Neural cell (in vitro differentiated cells): ENCODE results near the gene USP6. TPM values are rescaled to one million over a fixed set of nuclear protein-coding genes. Genes with fewer than 3 reads are reported as not detected.

Experiments
- H2AFZ ChIP-seq: fragments of 200-600, 300-800 bp; sonication (generic), shearing (Covaris generic); 2 replicates; pipeline ENCODE4 v1.6.0; 2014; ENCODE audit warnings: low read depth, mild to moderate bottlenecking, antibody characterized with exemption, low read length, moderate library complexity
- H3F3A ChIP-seq: fragments of 200-600 bp; shearing (Covaris generic); 2 replicates; pipeline ENCODE4 v1.6.1; 2016; ENCODE audit warnings: mild to moderate bottlenecking, moderate library complexity, mixed read lengths, antibody characterized with exemption, low read length; ENCODE audit not compliant: insufficient read depth, poor library complexity, severe bottlenecking
- H3K27ac ChIP-seq: fragments of 200-600, 300-800 bp; sonication (generic), shearing (Covaris generic); 2 replicates; pipeline ENCODE4 v1.5.1; 2014; ENCODE audit warnings: mild to moderate bottlenecking, low read length, moderate library complexity
- H3K27me3 ChIP-seq: fragments of 300-800, 200-600 bp; sonication (generic), shearing (Covaris generic); 2 replicates; pipeline ENCODE4 v1.6.0; 2014; ENCODE audit warnings: mild to moderate bottlenecking, low read depth, low read length, moderate library complexity; ENCODE audit not compliant: insufficient read depth
- H3K36me3 ChIP-seq: fragments of 300-800, 200-600 bp; sonication (generic), shearing (Covaris generic); 2 replicates; pipeline ENCODE4 v1.5.1; 2014; ENCODE audit warnings: mild to moderate bottlenecking, antibody characterized with exemption, low read length, moderate library complexity; ENCODE audit not compliant: insufficient read depth
- H3K4me2 ChIP-seq: fragments of 300-800, 200-600 bp; sonication (generic), shearing (Covaris generic); 2 replicates; pipeline ENCODE4 v1.6.0; 2014; ENCODE audit warnings: mild to moderate bottlenecking, low read length
- H3K4me3 ChIP-seq: fragments of 300-800, 200-600 bp; sonication (generic), shearing (Covaris generic); 2 replicates; pipeline ENCODE4 v1.5.1; 2014; ENCODE audit warnings: mild to moderate bottlenecking, low read length, moderate library complexity
- H3K79me2 ChIP-seq: fragments of 200-600 bp; shearing (Covaris generic); replicated peaks from 2 replicates; pipeline ENCODE4 v1.6.0; 2014; ENCODE audit warnings: mild to moderate bottlenecking, low read length, moderate library complexity; ENCODE audit not compliant: insufficient read depth
- H3K9ac ChIP-seq: fragments of 300-800, 200-600 bp; sonication (generic), shearing (Covaris generic); 2 replicates; pipeline ENCODE4 v1.6.1; 2016; ENCODE audit warnings: mild to moderate bottlenecking, low read length, mixed read lengths
- H3K9me2 ChIP-seq: fragments of 200-600 bp; shearing (Covaris generic); 2 replicates; pipeline ENCODE4 v1.6.1; 2016; ENCODE audit warnings: mild to moderate bottlenecking, low read length, mixed read lengths; ENCODE audit not compliant: insufficient read depth
- H3K9me3 ChIP-seq: fragments of 200-600, 300-800 bp; sonication (generic), shearing (Covaris generic); 2 replicates; pipeline ENCODE4 v1.6.1; 2016; ENCODE audit warnings: mild to moderate bottlenecking, mixed run types, low read length, moderate library complexity, mixed read lengths
- H4K20me1 ChIP-seq: fragments of 200-600 bp; shearing (Covaris generic); 2 replicates; pipeline ENCODE4 v1.6.1; 2016; ENCODE audit warnings: mild to moderate bottlenecking, mixed run types; ENCODE audit not compliant: insufficient read depth
- CTCF ChIP-seq: fragments of 450-650 bp; IDR thresholded peaks from 2 replicates; pipeline ENCODE4 v1.5.1; 2014; ENCODE audit warnings: antibody characterized with exemption, mild to moderate bottlenecking, moderate library complexity; ENCODE audit not compliant: poor library complexity, severe bottlenecking
- EP300 ChIP-seq: fragments of 450-650 bp; conservative IDR thresholded peaks from 2 replicates; pipeline ENCODE4 v1.6.1; 2014; ENCODE audit warnings: antibody characterized with exemption, mild to moderate bottlenecking, moderate library complexity; ENCODE audit not compliant: poor library complexity, severe bottlenecking
- EZH2 ChIP-seq: fragments of 200-600, 300-800 bp; shearing (Covaris generic), sonication (generic); IDR thresholded peaks from 2 replicates; pipeline ENCODE4 v1.6.1; 2014; ENCODE audit warnings: antibody characterized with exemption, low read length, borderline replicate concordance, mild to moderate bottlenecking; ENCODE audit not compliant: insufficient read depth, poor library complexity, severe bottlenecking
- MXI1 ChIP-seq: fragments of 450-650 bp; conservative IDR thresholded peaks from 2 replicates; pipeline ENCODE4 v1.6.1; 2014; ENCODE audit warnings: antibody characterized with exemption, mild to moderate bottlenecking; ENCODE audit not compliant: poor library complexity, severe bottlenecking
- POLR2AphosphoS5 ChIP-seq: IDR thresholded peaks from 2 replicates; pipeline ENCODE4 v1.6.1; 2012
- RAD21 ChIP-seq: fragments of 450-650 bp; conservative IDR thresholded peaks from 2 replicates; pipeline ENCODE4 v1.6.1; 2014; ENCODE audit warnings: antibody characterized with exemption, mild to moderate bottlenecking, moderate library complexity
- REST ChIP-seq: IDR thresholded peaks from 2 replicates; pipeline ENCODE4 v1.6.1; 2012; ENCODE audit warnings: borderline replicate concordance
- SMC3 ChIP-seq: fragments of 450-650 bp; conservative IDR thresholded peaks from 2 replicates; pipeline ENCODE4 v1.6.1; 2014; ENCODE audit warnings: antibody characterized with exemption, mild to moderate bottlenecking, moderate library complexity; ENCODE audit not compliant: poor library complexity
- TAF1 ChIP-seq: IDR thresholded peaks from 2 replicates; pipeline ENCODE4 v1.6.1; 2012; ENCODE audit warnings: low read depth
- polyA plus RNA-seq: library from polyadenylated mRNA; depleted of rRNA; stranded (reverse); fragments of >200 nt; gene quantifications from 2 replicates; pipeline ENCODE4 v1.2.3, GENCODE V29; 2014

Gene USP6
- polyA plus RNA-seq, 1 donor from 2014 or later: not detected

- no peaks in the 10 kb centered on the region for H3K79me2 ChIP-seq
Measured at GRCh38 chr17:5080591-5080990, 35.2 kb upstream of the USP6 start.

DNA sequence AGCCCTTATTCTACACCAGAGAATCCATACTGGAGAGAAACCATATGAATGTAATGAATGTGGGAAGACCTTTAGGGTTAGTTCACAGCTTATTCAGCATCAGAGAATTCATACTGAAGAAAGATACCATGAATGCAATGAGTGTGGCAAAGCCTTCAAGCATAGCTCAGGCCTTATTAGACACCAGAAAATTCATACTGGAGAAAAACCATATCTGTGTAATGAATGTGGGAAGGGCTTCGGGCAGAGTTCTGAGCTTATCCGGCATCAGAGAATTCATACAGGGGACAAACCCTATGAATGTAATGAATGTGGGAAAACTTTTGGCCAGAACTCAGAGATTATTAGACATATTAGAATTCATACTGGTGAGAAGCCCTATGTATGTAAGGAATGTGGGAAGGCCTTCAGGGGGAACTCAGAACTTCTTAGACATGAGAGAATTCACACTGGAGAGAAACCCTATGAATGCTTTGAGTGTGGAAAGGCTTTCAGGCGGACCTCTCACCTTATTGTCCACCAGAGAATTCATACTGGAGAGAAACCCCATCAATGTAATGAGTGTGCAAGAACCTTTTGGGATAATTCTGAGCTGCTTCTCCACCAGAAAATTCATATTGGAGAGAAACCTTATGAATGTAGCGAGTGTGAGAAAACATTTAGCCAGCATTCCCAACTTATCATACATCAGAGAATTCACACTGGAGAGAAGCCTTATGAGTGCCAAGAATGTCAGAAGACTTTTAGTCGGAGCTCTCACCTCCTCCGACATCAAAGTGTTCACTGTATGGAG is 23.4 kb upstream of the USP6 start:
- H3K27me3 ChIP-seq: peaks cover 5% of the 10 kb centered on the region
- H4K20me1 ChIP-seq: no peaks in the 10 kb centered on the region
- no peaks in the 10 kb centered on the region for H3K36me3 ChIP-seq
- H2AFZ ChIP-seq: no peak overlapping the region
- H3K4me2 ChIP-seq: no peak overlapping the region
- H3K4me3 ChIP-seq: no peak overlapping the region
- H3K9me3 ChIP-seq: peaks cover 36% of the 10 kb centered on the region
- no peaks in the 10 kb centered on the region for H3F3A ChIP-seq
- no peak overlapping the region for H3K9ac ChIP-seq
- H3K9me2 ChIP-seq: no peaks in the 10 kb centered on the region
- H3K79me2 ChIP-seq: no peaks in the 10 kb centered on the region
- H3K27ac ChIP-seq: no peak overlapping the region
- TF ChIP-seq CTCF (no peak), EP300 (no peak), TAF1 (no peak), REST (no peak)

More at GRCh38 chr17:5080591-5080990, 35.2 kb upstream of the USP6 start:
- Histone ChIP-seq H2AFZ (no peak overlapping the region), H4K20me1 (no peaks in the 10 kb centered on the region), H3K36me3 (no peaks in the 10 kb centered on the region), H3K9me3 (no peaks in the 10 kb centered on the region), H3K27me3 (no peaks in the 10 kb centered on the region), H3K4me3 (no peak overlapping the region), H3K9ac (no peak overlapping the region), H3K4me2 (no peak overlapping the region), H3K9me2 (no peaks in the 10 kb centered on the region), H3K27ac (no peak overlapping the region), H3F3A (no peaks in the 10 kb centered on the region)
- no peak for TF ChIP-seq EP300
- TF ChIP-seq TAF1: no peak
- no peak for TF ChIP-seq REST
- no peak for TF ChIP-seq SMC3
- TF ChIP-seq POLR2AphosphoS5: no peak
- no peak for TF ChIP-seq RAD21
- no peak for TF ChIP-seq EZH2
- no peak for TF ChIP-seq CTCF
- no peak for TF ChIP-seq MXI1
